AG09319 (cell line): ENCODE measurements around the gene RIPOR2.

ENCODE experiments used
- DNase-seq: peaks from one replicate; pipeline ENCODE4 v3.0.0-alpha.2; 2010; ENCODE audit warnings: low read depth; ENCODE audit errors: extremely low read depth
- CTCF ChIP-seq: IDR thresholded peaks from 2 replicates; pipeline ENCODE4 v1.5.1; 2011; ENCODE audit warnings: low read depth, mild to moderate bottlenecking, inconsistent platforms, low read length, moderate library complexity

Gene RIPOR2

GRCh38 chr6:24874776-24875533, 60.8 kb downstream of the RIPOR2 start:
- no peak for DNase-seq
- no peak for TF ChIP-seq CTCF

GRCh38 chr6:24874128-24874527, 61.6 kb downstream of the RIPOR2 start:
- DNase-seq: no peak

DNA sequence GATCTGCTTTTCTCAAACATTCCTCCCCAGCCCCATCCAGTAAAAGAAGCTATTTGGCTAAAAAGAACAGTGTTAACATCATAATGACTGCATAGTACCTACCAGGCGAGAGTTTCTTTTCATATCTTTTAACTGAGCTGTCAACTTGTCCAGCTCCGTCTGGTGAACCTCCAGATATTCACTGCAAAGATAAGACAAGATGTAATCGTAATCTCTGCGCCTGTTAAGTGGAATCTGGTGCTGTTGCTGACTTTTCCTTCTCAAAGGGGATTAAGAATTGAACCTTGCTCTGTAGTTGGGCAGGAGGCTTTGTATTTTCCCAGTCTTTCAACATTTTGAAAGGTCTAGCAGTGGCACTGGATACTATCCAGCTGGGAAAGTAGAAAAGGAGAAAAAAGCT, 63.0 kb downstream of the RIPOR2 start:
- TF ChIP-seq CTCF: no peak
- no peak for DNase-seq

More at GRCh38 chr6:24874128-24874527, 61.6 kb downstream of the RIPOR2 start:
- no peak for TF ChIP-seq CTCF

DNA sequence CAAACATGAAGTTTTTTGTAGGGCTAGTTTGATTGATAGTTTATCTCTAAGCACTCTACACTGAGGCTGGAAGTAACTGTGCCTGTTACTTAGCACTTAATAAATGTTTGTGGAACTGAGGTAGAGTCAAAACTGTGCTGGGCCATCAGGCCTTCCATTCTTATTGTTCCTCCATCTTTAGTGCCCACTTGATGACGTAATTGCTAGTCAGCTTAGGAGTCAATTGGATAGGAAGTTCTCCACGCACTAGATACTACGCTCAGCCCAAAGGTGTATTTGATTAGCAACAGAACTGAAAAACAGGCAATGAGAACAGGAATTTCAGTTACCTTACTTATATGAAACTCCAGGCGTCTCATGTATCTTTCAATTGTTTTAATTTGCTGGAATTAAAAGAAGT, 67.0 kb downstream of the RIPOR2 start:
- no peak for TF ChIP-seq CTCF
- DNase-seq: no peak

- no peak for TF ChIP-seq CTCF
- DNase-seq: no peak
Observed at GRCh38 chr6:24867104-24867703, 68.6 kb downstream of the RIPOR2 start.

DNA sequence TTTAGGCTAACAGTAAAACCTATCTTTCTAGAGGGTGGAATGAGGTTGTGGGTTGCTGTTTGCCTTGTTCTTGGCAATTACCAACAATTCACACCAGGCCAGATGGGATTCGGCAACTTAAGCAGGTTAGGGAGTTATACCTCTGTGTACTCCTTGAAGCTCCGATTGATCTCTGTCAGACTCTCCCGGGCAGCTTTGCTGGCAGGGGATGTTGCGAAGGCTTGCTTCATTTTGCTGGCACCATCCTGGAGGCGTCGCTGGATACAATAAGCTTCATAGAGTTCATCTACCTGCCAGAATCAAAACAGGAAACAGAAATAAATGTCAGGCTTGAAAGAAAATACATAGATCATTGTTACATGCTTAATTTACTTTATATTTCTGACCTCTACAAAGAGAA, 70.6 kb downstream of the RIPOR2 start:
- TF ChIP-seq CTCF: no peak
- no peak for DNase-seq

DNA sequence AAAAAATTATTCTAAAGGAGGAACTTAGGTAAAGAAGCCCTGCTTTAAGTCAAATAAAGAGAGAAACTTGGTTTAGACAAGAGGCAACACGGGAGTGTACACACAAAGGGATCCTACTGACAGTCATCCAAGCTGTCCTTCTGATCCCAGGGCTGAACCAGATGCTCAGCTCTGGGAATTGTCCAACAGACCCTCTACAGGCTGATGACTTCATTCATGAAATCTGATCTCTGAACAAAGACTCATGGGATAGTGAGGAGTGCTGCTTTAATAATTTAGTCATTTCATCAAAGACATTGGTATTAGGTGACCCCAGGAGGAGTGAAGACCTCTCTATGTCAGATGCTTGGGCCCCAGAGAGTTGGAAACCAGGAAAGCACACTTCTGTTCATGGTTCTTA, 71.4 kb downstream of the RIPOR2 start:
- DNase-seq: no peak
- no peak for TF ChIP-seq CTCF
